Brain pericyte (primary cell): ENCODE data around the gene LIN37.
A peak's percentile ranks its signal among the peaks of the same experiment; 100 is the strongest.

ENCODE experiments used
- DNase-seq: peaks from one replicate; pipeline ENCODE4 v3.0.0-alpha.2; 2012; ENCODE audit warnings: low read depth, low spot score

Gene LIN37

GRCh38 chr19:35734889-35735288 is 13.5 kb upstream of the LIN37 start:
- no peak for DNase-seq

- DNase-seq: no peak
Observed at GRCh38 chr19:35736913-35737886, 11.2 kb upstream of the LIN37 start.

GRCh38 chr19:35738021-35738886 is 10.1 kb upstream of the LIN37 start:
- DNase-seq: no peak

- DNase-seq: no peak
Observed at GRCh38 chr19:35738887-35739229, 9.5 kb upstream of the LIN37 start.

- DNase-seq: no peak
Observed at GRCh38 chr19:35739275-35740107, 8.9 kb upstream of the LIN37 start.

GRCh38 chr19:35740108-35740422 is 8.3 kb upstream of the LIN37 start:
- DNase-seq: no peak

GRCh38 chr19:35740423-35741202 is 7.8 kb upstream of the LIN37 start:
- DNase-seq: peak; percentile 89

- DNase-seq: no peak
Observed at GRCh38 chr19:35741203-35741515, 7.2 kb upstream of the LIN37 start.

GRCh38 chr19:35742121-35742724 is 6.2 kb upstream of the LIN37 start, which contains the start of gene IGFLR1:
Gene IGFLR1 (minus strand): TSS chr19:35742452. CDS start chr19:35741180, 1,272 bp downstream.
- DNase-seq: no peak

- no peak for DNase-seq
Observed at GRCh38 chr19:35743640-35744429, 4.5 kb upstream of the LIN37 start.

- DNase-seq: peak; percentile 83
Observed at GRCh38 chr19:35744430-35745327, 3.7 kb upstream of the LIN37 start.

- DNase-seq: peak; percentile 98
Observed at GRCh38 chr19:35745328-35746086, 2.9 kb upstream of the LIN37 start, which contains the start of the genes PSENEN and U2AF1L4. Gene PSENEN (plus strand): TSS chr19:35745651. CDS start chr19:35745931, 280 bp downstream. Gene U2AF1L4 (minus strand): TSS chr19:35745418. CDS start chr19:35745391, 27 bp downstream.

GRCh38 chr19:35746087-35746462 is 2.3 kb upstream of the LIN37 start:
- DNase-seq: no peak

GRCh38 chr19:35746531-35746930 is 1.8 kb upstream of the LIN37 start:
- DNase-seq: no peak

GRCh38 chr19:35750167-35750566 is 1.8 kb downstream of the LIN37 start:
- no peak for DNase-seq

- no peak for DNase-seq
Observed at GRCh38 chr19:35751839-35752745, 3.7 kb downstream of the LIN37 start.
